ENCODE data around the gene TMPRSS6. TPM values are rescaled to one million over a fixed set of nuclear protein-coding genes. Genes with fewer than 3 reads are reported as not detected.

TMPRSS6 gene
- total and polyA plus RNA-seq, 2 of the 8 experiments (the other 6 are each of a cell fraction or from before 2014, with no cell fraction given) = 0.02 TPM; not detected in 1

DNA sequence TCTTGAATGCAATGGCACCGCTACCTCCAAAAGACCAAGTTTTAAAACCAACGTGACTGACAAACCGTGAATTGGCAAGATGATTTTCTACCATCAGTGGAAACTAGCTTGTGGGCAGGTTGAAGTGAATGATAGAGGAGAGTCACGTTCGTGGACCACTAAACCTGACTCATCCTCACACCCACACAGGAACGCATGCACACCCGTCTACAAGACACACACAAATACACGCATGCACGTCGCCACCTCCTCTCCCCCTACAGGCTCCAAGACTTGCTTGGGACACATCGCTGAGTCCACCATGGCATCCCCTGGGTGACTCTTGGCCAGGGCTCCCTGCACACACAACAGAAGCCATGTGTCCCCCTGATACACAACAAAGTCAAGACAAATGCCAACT is 14.4 kb downstream of the TMPRSS6 start (continued):
- no peak for TF ChIP-seq SRF (IDR thresholded peaks at IDR 0.05; ENCODE audit: low read depth, low read length)
- TF ChIP-seq CBX8 (IDR thresholded peaks at IDR 0.05; ENCODE audit: borderline replicate concordance, low read depth, low read length) = no peak
- no peak for TF ChIP-seq HDAC6 (IDR thresholded peaks at IDR 0.05; ENCODE audit: low read depth, low read length)
